ENCODE measurements around the gene MAOB.

- TF ChIP-seq ZBTB33 (IDR thresholded peaks at IDR 0.05) (no peak), HDGF (IDR thresholded peaks at IDR 0.05) (no peak), TCF12 (IDR thresholded peaks at IDR 0.05; ENCODE audit: low read depth, low read length) (no peak), POLR2AphosphoS5 (IDR thresholded peaks at IDR 0.05; ENCODE audit: low read length) (no peak), CTCF (IDR thresholded peaks at IDR 0.05 in 2 of 3, conservative IDR thresholded peaks at IDR 0.05 in 1 of 3; ENCODE audit: control insufficient read depth in 2 of 3, extremely low read depth in 1 of 3, insufficient read depth in 1 of 3, low read depth in 3 of 3, low read length in 3 of 3) (no peak), CEBPB (IDR thresholded peaks at IDR 0.05; ENCODE audit: borderline replicate concordance in 1 of 2, low read depth in 2 of 2, low read length in 2 of 2) (no peak), SP1 (IDR thresholded peaks at IDR 0.05; ENCODE audit: low read depth, low read length) (no peak), HDAC6 (IDR thresholded peaks at IDR 0.05; ENCODE audit: unreplicated experiment) (no peak), RFX5 (IDR thresholded peaks at IDR 0.05; ENCODE audit: low read depth, low read length) (no peak), CREB1 (IDR thresholded peaks at IDR 0.05; ENCODE audit: low read depth) (no peak), SUZ12 (IDR thresholded peaks at IDR 0.05; ENCODE audit: unreplicated experiment) (no peak), RAD21 (IDR thresholded peaks at IDR 0.05; ENCODE audit: insufficient read depth, low read depth, low read length) (no peak)
Observed at GRCh38 chrX:43866423-43866822, 15.8 kb downstream of the MAOB start.
